Muscle of arm (tissue), 12 donors: ENCODE data around the gene OR11A1. TPM values are rescaled to one million over a fixed set of nuclear protein-coding genes. Genes with fewer than 3 reads are reported as not detected.

Source experiments
- DNase-seq: peaks from one replicate; pipeline ENCODE4 v3.0.0-alpha.2; 2013
- polyA plus RNA-seq, 12 donors: library from polyadenylated mRNA; unstranded; fragments of 120-200 nt; gene quantifications; one replicate each; pipeline ENCODE4 v1.2.1, GENCODE V29; 2013; ENCODE audit not compliant: insufficient read length in 12 of 12

OR11A1 gene
- polyA plus RNA-seq, 12 donors = not detected

- DNase-seq = no peak
These were observed 61.5 kb downstream of the OR11A1 start, which contains the start of gene OR12D2 for GRCh38 chr6:29395331-29395730. Gene OR12D2 (plus strand): TSS chr6:29395631. CDS start chr6:29396700, 1,069 bp downstream.

DNA sequence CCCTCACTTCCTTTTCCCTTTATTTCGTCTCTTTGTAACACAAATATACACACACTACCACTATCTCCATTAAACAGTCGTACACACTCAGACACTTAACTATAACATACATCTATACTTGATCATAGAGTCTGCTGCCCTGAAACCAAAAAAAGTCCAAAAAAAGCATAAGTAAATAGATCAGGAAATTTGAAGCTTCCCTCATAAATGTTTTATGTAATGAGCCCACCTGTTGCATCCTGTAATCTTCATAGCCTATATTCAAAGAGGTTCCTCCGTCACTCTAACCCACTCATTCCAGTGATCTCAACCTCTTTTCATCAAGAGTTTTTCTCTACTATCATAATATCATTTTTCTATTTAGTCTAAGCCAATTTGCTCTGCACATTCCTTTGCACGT, 68.3 kb downstream of the OR11A1 start:
- DNase-seq = no peak

DNA sequence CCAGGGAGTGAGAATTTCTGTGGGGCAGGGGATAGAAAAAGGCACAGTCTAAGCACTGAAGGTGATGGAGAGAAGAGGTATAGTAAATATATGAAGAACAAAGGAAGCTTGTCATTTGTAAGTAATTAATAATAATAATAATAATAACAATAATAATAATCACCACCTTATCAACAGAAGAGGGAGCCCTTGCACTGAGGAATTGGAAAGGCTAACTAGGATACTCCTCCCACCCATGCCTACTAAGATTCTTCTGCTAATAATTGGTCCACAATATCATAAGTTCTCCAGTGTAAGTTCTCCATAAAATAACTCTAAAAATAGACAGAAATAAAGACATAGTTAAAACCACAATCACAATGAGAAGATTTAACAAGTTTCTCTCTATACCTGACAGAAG, 80.9 kb downstream of the OR11A1 start:
- DNase-seq = peak; percentile 0

Other genes starting within 250 kb of the OR11A1 start
- under 1 TPM in 10 of 12 donors, not detected in 2; 0.01 to 0.11 (median 0.05) TPM for gene OR14J1, start 155.4 kb downstream of the OR11A1 start, polyA plus RNA-seq
- gene OR5V1, start 88.2 kb downstream of the OR11A1 start, polyA plus RNA-seq = not detected
- not detected for gene OR12D3, start 81.8 kb downstream of the OR11A1 start, polyA plus RNA-seq
- not detected for gene OR12D2, start 61.4 kb downstream of the OR11A1 start, polyA plus RNA-seq
- gene OR12D1, start 42.1 kb downstream of the OR11A1 start, polyA plus RNA-seq = not detected
- not detected for gene OR10C1, start 17.8 kb downstream of the OR11A1 start, polyA plus RNA-seq
- gene OR2H1, start 84 bp upstream of the OR11A1 start, polyA plus RNA-seq = not detected
- not detected for gene MAS1L, start 30.9 kb upstream of the OR11A1 start, polyA plus RNA-seq
- 10 to 100 TPM in 1 of 12 donors, 1 to 10 TPM in 2, under 1 TPM in 2, not detected in 7; 0.14 to 13.8 (median 2.1) TPM for gene UBD, start 102.7 kb upstream of the OR11A1 start, polyA plus RNA-seq
- gene OR2H2, start 128.1 kb upstream of the OR11A1 start, polyA plus RNA-seq = under 1 TPM in 8 of 12 donors, not detected in 4; 0.08 to 0.53 (median 0.16) TPM
- 10 to 100 TPM in 11 of 12 donors, not detected in 1; 25.4 to 85.6 (median 28.3) TPM for gene GABBR1, start 176.1 kb upstream of the OR11A1 start, polyA plus RNA-seq
- gene MOG, start 200.0 kb upstream of the OR11A1 start, polyA plus RNA-seq = under 1 TPM in 2 of 12 donors, not detected in 10; 0.27 to 0.34 TPM
- 1 to 10 TPM in 1 of 12 donors, under 1 TPM in 2, not detected in 9; 0.14 to 3.9 (median 0.17) TPM for gene ZFP57, start 224.1 kb upstream of the OR11A1 start, polyA plus RNA-seq